Activated naive CD4-positive, alpha-beta T cell treated with anti-CD3 and anti-CD28 coated beads, Interleukin-2, amount 50 U/mL, for 24 hours (primary cell): ENCODE results near the gene TXNDC9.

ENCODE experiments used
- H3K27ac Mint-ChIP-seq: one replicate; pipeline ENCODE4 v1.8.0; 2021; ENCODE audit warnings: mild to moderate bottlenecking, mixed read lengths
- H3K27me3 Mint-ChIP-seq: one replicate; pipeline ENCODE4 v1.8.0; 2021; ENCODE audit warnings: mixed read lengths
- H3K36me3 Mint-ChIP-seq: one replicate; pipeline ENCODE4 v1.8.0; 2021; ENCODE audit warnings: mixed read lengths
- H3K4me1 Mint-ChIP-seq: one replicate; pipeline ENCODE4 v1.8.0; 2021; ENCODE audit warnings: mixed read lengths
- H3K4me3 Mint-ChIP-seq: one replicate; pipeline ENCODE4 v1.8.0; 2021; ENCODE audit warnings: mild to moderate bottlenecking, mixed read lengths
- H3K9me3 Mint-ChIP-seq: one replicate; pipeline ENCODE4 v1.8.0; 2021; ENCODE audit warnings: mixed read lengths

Gene TXNDC9

DNA sequence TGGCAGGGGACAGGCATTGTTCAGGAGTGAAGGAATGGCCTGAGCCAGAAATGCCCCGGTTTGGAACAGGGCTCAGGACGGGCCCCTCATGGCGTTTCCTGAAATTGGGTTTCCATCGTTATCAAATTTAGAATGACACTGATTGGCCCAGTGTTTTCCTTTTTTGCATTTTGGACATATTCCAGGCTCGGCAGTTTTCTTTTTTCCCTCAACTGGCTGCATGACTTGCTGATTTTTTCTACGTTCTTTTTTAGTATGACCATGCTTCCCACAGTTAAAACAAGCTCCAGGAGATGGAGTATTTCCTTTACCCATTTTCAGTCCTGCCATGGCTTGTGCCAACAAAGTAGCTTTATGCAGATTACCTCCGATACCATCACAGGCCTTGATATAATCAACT lies 60.3 kb downstream of the TXNDC9 start:
- Mint-ChIP-seq H3K36me3 (peaks cover 25% of the 10 kb centered on the region), H3K4me1 (no peaks in the 10 kb centered on the region), H3K27me3 (no peaks in the 10 kb centered on the region), H3K4me3 (no peak overlapping the region), H3K9me3 (no peaks in the 10 kb centered on the region), H3K27ac (no peak overlapping the region)
